Activated T-cell treated with anti-CD3 and anti-CD28 coated beads, Interleukin-2, amount 50 U/mL, for 4 hours (primary cell): Measurements from ENCODE around the gene TLE2. TPM values are rescaled to one million over a fixed set of nuclear protein-coding genes. Genes with fewer than 3 reads are reported as not detected.

ENCODE experiments used
- ATAC-seq, 2 donors: fragments of 200-7000 bp; cut with Tn5 transposase; one replicate each; pipeline ENCODE4 v1.10.0; 2021
- DNase-seq: peaks from one replicate; pipeline ENCODE4 v3.0.0-alpha.2; 2020
- H3K27me3 Mint-ChIP-seq: one replicate; pipeline ENCODE4 v1.8.0; 2021; ENCODE audit warnings: low read depth, mixed read lengths
- H3K36me3 Mint-ChIP-seq: one replicate; pipeline ENCODE4 v1.8.0; 2022; ENCODE audit warnings: mixed read lengths; ENCODE audit not compliant: insufficient read depth
- H3K4me1 Mint-ChIP-seq: one replicate; pipeline ENCODE4 v1.8.0; 2021; ENCODE audit warnings: low read depth, mixed read lengths
- H3K4me3 Mint-ChIP-seq: one replicate; pipeline ENCODE4 v1.8.0; 2021; ENCODE audit warnings: mild to moderate bottlenecking, moderate library complexity, mixed read lengths
- H3K9me3 Mint-ChIP-seq: one replicate; pipeline ENCODE4 v1.8.0; 2021; ENCODE audit warnings: mixed read lengths
- total RNA-seq, 3 donors: library from RNA; stranded (reverse); gene quantifications; one replicate each; pipeline ENCODE4 v1.2.1, GENCODE V29; 2021

Gene TLE2
- total RNA-seq, 3 donors from 2014 or later: 4.8 to 5.9 (median 5.7) TPM

DNA sequence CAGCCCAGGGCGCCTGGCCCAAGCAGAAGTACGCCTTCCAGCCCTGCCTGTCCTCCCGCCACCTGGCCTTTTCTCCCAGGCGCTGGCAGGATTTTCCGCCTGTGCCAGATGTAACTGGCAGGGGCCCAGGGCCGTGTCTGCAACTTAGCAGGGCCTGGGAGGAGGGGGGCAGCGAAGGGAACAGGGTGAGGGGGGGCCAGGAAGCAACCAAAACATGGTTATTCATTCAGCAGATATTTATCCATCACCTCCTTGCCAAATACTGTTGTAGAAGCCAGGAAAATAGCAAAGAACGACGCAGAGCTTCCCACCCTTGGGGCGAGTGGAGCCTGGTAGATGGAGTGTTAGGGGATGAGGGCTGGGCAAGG lies 46.1 kb downstream of the TLE2 start:
- Mint-ChIP-seq H3K4me1 (no peaks in the 10 kb centered on the region), H3K9me3 (no peaks in the 10 kb centered on the region), H3K36me3 (no peaks in the 10 kb centered on the region), H3K27me3 (peaks cover 19% of the 10 kb centered on the region), H3K4me3 (no peak overlapping the region)
- DNase-seq (no peak), ATAC-seq (no peak)

DNA sequence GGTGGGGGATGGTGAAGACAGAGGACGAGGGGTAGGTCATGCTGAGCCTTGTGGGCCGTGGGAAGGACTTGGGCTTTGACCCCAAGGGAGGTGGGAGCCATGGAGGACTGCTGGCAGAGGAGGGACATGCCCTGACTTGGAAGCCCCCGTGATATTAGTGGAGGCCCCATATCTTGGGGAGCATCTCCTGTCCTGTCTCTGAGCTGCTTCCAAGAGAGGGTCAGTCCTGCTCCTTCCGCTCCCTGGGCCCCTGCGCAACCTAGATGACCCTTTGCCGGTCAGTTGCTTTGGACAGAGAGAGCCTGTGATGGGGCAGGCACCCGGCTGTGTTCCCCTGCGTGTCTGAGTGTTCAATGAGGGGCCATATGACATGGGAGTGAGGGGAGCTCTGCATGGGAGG lies 46.5 kb downstream of the TLE2 start:
- Mint-ChIP-seq H3K27me3 (peaks cover 19% of the 10 kb centered on the region), H3K36me3 (no peaks in the 10 kb centered on the region)

DNA sequence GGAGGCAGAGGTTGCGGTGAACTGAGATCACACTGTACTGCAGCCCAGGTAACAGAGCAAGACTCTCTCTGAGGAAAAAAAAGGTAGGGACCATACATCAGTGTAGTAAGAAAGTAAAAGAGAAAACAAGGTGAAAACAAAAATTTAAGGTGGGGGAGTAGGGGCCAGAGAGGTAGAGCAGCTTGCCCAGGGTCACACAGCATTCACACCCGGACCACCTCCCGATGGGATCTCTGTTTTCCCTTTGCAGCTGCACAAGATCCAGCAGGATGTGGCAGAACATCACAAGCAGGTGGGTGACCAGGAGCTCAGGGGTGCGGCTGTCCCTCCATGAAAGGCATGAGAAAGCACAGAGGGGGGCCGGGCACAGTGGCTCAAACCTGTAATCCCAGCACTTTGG lies 47.2 kb downstream of the TLE2 start:
- Mint-ChIP-seq H3K9me3 (no peaks in the 10 kb centered on the region), H3K27me3 (peaks cover 17% of the 10 kb centered on the region), H3K4me1 (peaks cover 3% of the 10 kb centered on the region), H3K4me3 (no peak overlapping the region), H3K36me3 (no peaks in the 10 kb centered on the region)
- no peak for ATAC-seq
- no peak for DNase-seq

More for the DNA sequence above, 46.5 kb downstream of the TLE2 start:
- no peak for ATAC-seq
- no peaks in the 10 kb centered on the region for H3K4me1 Mint-ChIP-seq
- no peaks in the 10 kb centered on the region for H3K9me3 Mint-ChIP-seq
- DNase-seq: no peak
- H3K4me3 Mint-ChIP-seq: no peak overlapping the region

DNA sequence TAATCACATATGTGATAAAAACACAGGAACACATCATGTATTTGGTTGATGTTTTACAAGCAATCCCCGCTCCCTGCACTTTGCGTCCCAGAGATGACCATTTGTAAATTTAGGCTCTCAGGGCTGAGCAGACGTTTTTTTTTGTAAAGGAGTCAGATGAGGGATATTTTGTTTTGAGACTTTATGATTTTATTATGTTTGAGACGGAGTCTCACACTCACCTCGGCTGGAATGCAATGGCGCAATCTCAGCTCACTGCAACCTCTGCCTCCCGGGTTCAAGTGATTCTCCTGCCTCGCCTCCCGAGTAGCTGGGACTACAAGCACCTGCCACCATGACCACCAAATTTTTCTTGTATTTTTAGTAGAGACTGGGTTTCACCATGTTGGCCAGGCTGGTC lies 50.3 kb downstream of the TLE2 start:
- H3K36me3 Mint-ChIP-seq: no peaks in the 10 kb centered on the region
- no peaks in the 10 kb centered on the region for H3K9me3 Mint-ChIP-seq
- DNase-seq: no peak
- no peak overlapping the region for H3K4me3 Mint-ChIP-seq
- no peak for ATAC-seq
- peaks cover 15% of the 10 kb centered on the region for H3K4me1 Mint-ChIP-seq
- peaks cover 16% of the 10 kb centered on the region for H3K27me3 Mint-ChIP-seq

DNA sequence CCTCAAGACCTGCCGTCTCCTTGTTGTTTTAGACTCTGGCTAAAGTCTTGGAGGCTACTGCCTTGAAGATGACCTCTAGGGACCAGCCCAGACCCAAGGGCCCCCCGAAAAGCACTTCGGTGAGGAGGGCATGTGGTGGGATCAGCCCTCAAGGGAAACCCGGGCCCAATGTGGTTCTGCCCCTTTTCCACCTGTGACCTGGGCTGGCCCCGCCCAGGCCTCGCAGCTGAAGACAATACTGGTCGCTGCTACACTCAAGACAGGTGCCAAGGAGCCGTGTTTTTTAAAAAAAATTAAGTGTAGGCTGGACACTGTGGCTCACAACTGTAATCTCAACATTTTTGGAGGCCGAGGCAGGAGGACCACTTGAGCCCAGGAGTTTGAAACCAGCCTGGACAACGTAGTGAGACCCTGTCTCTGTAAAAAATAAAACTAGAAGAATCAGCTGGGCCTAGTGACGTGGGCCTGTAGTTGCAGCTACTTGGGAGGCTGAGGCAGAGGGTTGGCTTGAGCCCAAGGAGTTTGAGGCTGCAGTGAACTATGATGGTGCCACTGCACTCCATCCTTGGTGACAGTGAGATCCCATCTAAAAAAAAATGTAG lies 50.8 kb downstream of the TLE2 start:
- peaks cover 15% of the 10 kb centered on the region for H3K4me1 Mint-ChIP-seq
- H3K4me3 Mint-ChIP-seq: no peak overlapping the region
- DNase-seq (no peak), ATAC-seq (no peak)
- H3K27me3 Mint-ChIP-seq: peaks cover 13% of the 10 kb centered on the region
- H3K36me3 Mint-ChIP-seq: no peaks in the 10 kb centered on the region
- H3K9me3 Mint-ChIP-seq: no peaks in the 10 kb centered on the region

DNA sequence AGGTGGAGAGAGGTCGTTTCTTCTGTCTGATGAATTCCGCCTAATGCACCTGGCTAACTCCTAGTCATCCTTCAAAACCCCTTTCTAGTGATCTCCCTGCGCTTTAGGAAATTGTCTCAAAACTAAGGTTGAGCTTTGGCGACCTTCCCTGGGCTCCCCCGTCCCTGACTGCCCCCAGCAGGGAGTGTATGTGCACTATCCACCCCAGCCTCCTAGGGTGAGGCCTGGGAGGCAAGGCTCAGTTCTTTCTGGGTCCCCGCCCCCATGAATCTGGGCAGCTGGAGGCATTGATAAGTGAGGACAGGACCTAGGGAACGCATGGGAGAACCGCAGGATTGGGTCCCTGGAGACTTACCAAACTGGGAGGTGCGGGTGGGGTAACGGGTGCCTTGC lies 51.3 kb downstream of the TLE2 start:
- Mint-ChIP-seq H3K4me3 (no peak overlapping the region), H3K36me3 (no peaks in the 10 kb centered on the region), H3K4me1 (peaks cover 15% of the 10 kb centered on the region), H3K27me3 (peaks cover 10% of the 10 kb centered on the region), H3K9me3 (no peaks in the 10 kb centered on the region)
- DNase-seq (no peak), ATAC-seq (no peak)

DNA sequence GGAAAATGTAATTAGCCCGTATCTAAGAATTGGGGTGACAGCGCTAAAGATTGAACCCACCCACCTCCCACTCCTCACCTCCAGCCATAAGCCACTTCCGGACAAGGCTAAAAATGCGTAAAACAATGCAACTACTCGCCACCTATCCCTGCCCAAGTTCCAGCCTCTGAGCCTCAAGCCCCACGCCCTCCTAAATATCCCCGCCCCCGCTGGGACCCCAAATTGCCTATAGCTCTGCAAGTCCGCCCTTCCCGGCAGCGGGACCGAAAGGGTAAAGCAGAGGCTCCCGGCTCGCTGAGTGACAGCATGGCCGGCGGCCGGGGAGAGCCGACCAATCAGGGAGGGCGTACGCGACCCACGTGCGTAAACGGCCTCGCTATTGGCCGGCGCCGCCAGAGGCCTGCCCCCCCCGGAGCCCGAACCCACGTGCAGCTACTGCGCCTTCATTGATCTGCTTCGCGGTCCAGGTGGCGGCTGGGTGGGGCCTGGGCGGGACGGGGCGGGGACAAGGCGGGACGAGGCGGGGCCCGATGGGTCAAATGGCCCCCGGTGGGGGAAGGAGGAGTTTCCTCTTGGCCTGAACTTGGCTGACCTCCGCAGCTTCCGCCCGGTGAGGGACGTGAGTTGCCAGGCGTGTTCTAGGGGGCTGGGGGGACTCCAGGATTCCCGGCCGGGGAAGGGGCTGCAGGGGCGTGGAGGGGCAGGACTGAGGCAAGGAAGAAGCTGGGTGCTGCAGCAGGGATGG lies 51.9 kb downstream of the TLE2 start, which contains the start of gene TLE6:
Gene TLE6 (plus strand): TSS at position 564 of the 745 bp plus-strand sequence. CDS start 670 bp downstream, outside the sequence.
- DNase-seq (peak; percentile 91), ATAC-seq (peak; percentile 100)
- H3K27me3 Mint-ChIP-seq: peaks cover 12% of the 10 kb centered on the region
- H3K4me1 Mint-ChIP-seq: peaks cover 15% of the 10 kb centered on the region
- peak within 1 kb of the TSS; percentile 89 for H3K4me3 Mint-ChIP-seq
- no peaks in the 10 kb centered on the region for H3K9me3 Mint-ChIP-seq
- H3K36me3 Mint-ChIP-seq: no peaks in the 10 kb centered on the region

DNA sequence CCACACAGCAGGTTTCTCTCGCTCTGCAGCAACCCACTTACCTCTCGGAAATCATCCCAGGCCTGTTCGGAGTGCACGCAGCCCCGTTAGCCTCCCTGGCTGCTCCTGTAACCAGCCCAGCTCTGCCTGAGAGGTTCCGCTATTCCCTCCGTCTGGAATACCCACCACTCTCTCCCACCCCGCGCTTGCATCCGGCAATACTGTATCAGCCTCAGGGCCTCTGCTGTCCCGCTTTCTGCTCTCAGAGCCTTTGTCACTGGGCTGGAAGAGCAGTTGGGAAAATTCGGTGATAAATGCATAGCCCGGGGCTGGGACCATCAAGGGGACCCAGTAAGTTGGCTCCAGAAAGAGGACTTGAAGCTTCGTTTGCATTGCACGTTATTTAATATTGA lies 52.5 kb downstream of the TLE2 start:
- peak overlapping the region; percentile 89 for H3K4me3 Mint-ChIP-seq
- H3K9me3 Mint-ChIP-seq: no peaks in the 10 kb centered on the region
- DNase-seq: no peak
- H3K36me3 Mint-ChIP-seq: no peaks in the 10 kb centered on the region
- peaks cover 15% of the 10 kb centered on the region for H3K4me1 Mint-ChIP-seq
- peaks cover 8% of the 10 kb centered on the region for H3K27me3 Mint-ChIP-seq
- peak in 1 of 2 donors; percentile 3 for ATAC-seq

DNA sequence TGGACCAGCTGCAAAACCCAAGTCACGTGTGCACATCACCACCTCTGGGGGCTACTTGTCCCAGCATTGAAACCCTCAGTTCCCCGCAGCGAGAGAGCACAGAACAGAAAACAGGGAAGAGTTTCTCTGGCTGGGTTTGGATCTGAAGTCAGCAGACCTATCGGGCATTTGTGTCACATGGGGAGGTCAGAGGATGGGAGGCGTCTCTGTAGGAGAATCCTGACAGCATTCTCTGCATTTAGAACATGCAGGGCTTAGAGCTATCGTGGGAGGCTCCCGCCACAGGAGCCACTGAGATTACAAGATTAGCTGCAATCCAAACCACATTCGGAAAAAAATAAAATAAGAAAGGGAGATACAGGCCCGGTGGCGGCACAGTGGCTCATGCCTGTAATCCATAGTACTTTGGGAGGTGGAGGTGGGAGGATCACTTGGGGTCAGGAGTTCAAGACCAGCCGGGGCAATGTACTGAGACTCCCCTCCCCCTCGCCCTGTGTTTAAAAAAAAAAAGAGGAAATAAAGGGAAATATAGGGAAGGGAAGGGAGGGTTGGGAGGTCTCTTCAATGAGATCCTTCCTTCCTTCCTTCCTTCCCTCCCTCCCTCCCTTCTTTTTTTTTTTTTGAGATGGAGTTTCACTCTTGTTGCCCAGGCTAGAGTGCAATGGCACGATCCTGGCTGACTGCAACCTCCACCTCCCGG lies 54.6 kb downstream of the TLE2 start:
- Mint-ChIP-seq H3K36me3 (no peaks in the 10 kb centered on the region), H3K4me1 (peaks cover 15% of the 10 kb centered on the region), H3K4me3 (no peak overlapping the region), H3K9me3 (no peaks in the 10 kb centered on the region), H3K27me3 (peaks cover 4% of the 10 kb centered on the region)
- no peak for DNase-seq
- no peak for ATAC-seq

DNA sequence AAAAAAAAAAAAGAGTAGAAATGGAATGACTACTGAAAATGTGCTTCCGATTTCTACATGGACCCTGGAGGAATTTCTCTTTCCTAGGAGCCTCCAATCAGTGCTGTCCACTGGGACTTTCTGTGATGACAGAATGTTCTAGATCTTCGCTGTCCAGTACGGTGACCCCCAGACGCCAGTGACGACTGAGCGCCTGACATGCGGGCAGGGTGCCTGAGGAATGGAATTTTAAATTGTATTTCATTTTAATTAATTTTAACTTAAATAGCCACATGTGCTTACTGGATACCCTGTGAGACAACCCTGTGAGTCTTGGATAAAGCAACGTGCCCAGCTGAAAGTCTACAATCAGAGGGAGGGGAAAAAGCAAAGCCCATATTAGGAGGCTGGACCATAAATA lies 55.9 kb downstream of the TLE2 start:
- Mint-ChIP-seq H3K27me3 (peaks cover 4% of the 10 kb centered on the region), H3K4me1 (peaks cover 15% of the 10 kb centered on the region), H3K36me3 (no peaks in the 10 kb centered on the region), H3K9me3 (no peaks in the 10 kb centered on the region), H3K4me3 (no peak overlapping the region)
- ATAC-seq: no peak
- no peak for DNase-seq

DNA sequence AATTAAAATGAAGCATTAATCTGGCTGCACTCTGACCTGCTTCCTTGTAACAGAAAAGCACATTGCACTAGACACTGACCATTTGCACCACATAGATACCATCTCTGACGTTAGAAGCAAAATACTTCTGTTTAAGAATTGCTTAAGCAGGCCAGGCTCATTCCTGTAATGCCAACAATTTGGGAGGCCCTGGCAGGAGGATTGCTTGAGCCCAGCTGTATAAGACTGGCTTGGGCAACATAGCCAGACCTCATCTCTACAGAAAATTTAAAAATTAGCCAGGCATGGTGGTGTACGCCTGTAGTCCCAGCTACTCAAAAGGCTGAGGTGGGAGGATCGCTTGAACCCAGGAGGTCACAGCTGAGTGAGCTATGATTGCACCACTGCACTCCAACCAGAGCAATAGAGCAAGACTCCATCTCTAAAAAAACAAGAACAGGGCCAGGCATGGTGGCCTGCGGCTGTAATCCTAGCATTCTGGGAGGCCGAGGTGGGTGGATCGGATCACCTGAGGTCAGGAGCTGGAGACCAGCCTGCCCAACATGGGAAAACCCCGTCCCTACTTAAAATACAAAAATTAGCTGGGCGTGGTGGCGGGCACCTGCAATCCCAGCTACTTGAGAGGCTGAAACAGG lies 58.8 kb downstream of the TLE2 start:
- peaks cover 5% of the 10 kb centered on the region for H3K4me1 Mint-ChIP-seq
- H3K27me3 Mint-ChIP-seq: peaks cover 4% of the 10 kb centered on the region
- no peak for DNase-seq
- no peaks in the 10 kb centered on the region for H3K36me3 Mint-ChIP-seq
- no peak for ATAC-seq
- no peak overlapping the region for H3K4me3 Mint-ChIP-seq
- no peaks in the 10 kb centered on the region for H3K9me3 Mint-ChIP-seq

DNA sequence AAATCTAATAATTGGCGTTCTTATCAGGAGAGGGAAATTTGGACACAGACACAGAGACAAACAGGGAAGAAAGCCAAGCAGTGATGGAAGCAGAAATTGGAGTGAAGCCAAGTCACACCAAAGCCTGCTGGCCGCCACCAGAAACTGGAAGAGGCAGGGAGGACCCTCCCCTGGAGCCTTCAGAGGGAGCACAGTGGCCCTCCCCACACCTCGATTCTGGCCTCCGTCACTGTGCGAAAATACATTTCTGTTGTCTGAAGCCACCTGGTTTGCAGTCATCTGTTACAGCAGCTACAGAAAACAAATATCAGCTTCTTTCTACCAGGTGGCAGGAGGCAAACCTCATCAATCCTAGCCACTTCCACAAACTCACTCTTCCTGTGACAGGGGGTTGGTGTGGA lies 60.0 kb downstream of the TLE2 start:
- ATAC-seq (no peak), DNase-seq (no peak)
- Mint-ChIP-seq H3K27me3 (peaks cover 2% of the 10 kb centered on the region), H3K4me1 (no peaks in the 10 kb centered on the region), H3K9me3 (no peaks in the 10 kb centered on the region), H3K36me3 (no peaks in the 10 kb centered on the region), H3K4me3 (no peak overlapping the region)

DNA sequence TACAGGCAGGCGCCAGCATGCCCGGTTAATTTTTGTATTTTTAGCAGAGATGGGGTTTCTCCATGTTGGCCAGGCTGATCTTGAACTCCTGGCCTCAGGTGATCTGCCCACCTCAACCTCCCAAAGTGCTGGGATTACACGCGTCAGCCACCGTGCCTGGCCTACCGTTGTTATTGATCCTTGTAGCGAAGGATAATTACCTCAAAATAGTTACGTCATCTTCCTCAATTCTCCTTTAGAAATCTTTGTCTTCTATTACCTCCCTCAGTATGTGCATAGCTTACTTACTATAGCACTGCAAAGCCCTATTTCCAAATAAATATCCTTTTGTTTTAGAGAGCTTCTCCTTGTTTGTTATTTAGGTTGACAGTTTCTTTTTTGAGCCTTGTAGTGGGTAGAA lies 61.1 kb downstream of the TLE2 start:
- H3K9me3 Mint-ChIP-seq: no peaks in the 10 kb centered on the region
- H3K4me1 Mint-ChIP-seq: no peaks in the 10 kb centered on the region
- no peak overlapping the region for H3K4me3 Mint-ChIP-seq
- H3K27me3 Mint-ChIP-seq: peaks cover 2% of the 10 kb centered on the region
- ATAC-seq (no peak), DNase-seq (no peak)
- no peaks in the 10 kb centered on the region for H3K36me3 Mint-ChIP-seq

DNA sequence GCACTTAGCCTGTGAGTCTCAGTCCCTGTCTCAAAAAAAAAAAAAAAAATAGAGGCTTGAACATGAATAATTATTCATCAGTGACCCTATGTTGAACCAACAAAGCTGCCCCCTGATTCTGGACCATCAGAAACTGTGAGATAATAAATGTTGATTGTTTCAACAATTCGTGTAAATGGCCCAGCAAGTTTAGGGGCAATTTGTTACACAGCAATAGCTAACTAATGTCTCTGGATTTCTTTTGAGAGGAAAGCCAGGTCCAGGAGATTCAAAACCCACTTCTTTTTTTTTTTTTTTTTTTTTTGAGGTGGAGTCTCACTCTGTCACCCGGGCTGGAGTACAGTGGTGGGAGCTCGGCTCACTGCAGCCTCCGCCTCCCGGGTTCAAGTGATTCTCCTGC lies 64.2 kb downstream of the TLE2 start:
- peaks cover 4% of the 10 kb centered on the region for H3K4me1 Mint-ChIP-seq
- H3K4me3 Mint-ChIP-seq: no peak overlapping the region
- H3K36me3 Mint-ChIP-seq: no peaks in the 10 kb centered on the region
- H3K27me3 Mint-ChIP-seq: no peaks in the 10 kb centered on the region
- no peak for ATAC-seq
- no peak for DNase-seq
- H3K9me3 Mint-ChIP-seq: no peaks in the 10 kb centered on the region
